Stimulated activated effector memory CD8-positive, alpha-beta T cell treated with anti-CD3 and anti-CD28 coated beads, Interleukin-12 subunit alpha, Interleukin-12 subunit beta, amount 100 ng/mL, for 72 hours (primary cell): Measurements from ENCODE around the gene SDK2.
"Not testable (repeated sequence)": the region's sequence is repeated elsewhere in the genome, so short reads cannot be mapped to it uniquely, and the experiment has no call there.

Experiments used
- ATAC-seq: fragments of 150-1000 bp; cut with Tn5 transposase; 2 replicates; pipeline ENCODE4 v1.10.0; 2021
- DNase-seq, 2 donors: peaks; one replicate each; pipeline ENCODE4 v3.0.0; 2021 to 2022; ENCODE audit warnings: low spot score in 2 of 2
- H3K27ac Mint-ChIP-seq: one replicate; pipeline ENCODE4 v1.8.0; 2022; ENCODE audit warnings: mild to moderate bottlenecking, mixed read lengths
- H3K36me3 Mint-ChIP-seq: one replicate; pipeline ENCODE4 v1.8.0; 2022; ENCODE audit warnings: mild to moderate bottlenecking, mixed read lengths
- H3K4me1 Mint-ChIP-seq: one replicate; pipeline ENCODE4 v1.8.0; 2022; ENCODE audit warnings: mixed read lengths
- H3K4me3 Mint-ChIP-seq: one replicate; pipeline ENCODE4 v1.8.0; 2022; ENCODE audit warnings: mild to moderate bottlenecking, mixed read lengths
- H3K9me3 Mint-ChIP-seq: one replicate; pipeline ENCODE4 v1.8.0; 2022; ENCODE audit warnings: mixed read lengths

Gene SDK2

GRCh38 chr17:73312887-73313286 lies 331.4 kb downstream of the SDK2 start:
- H3K36me3 Mint-ChIP-seq, H3K9me3 Mint-ChIP-seq, DNase-seq, ATAC-seq, H3K27ac Mint-ChIP-seq: not testable (repeated sequence)
- H3K4me1 Mint-ChIP-seq, result peaks cover 13% of the 10 kb centered on the region
- H3K4me3 Mint-ChIP-seq, result peak overlapping the region; percentile 79

GRCh38 chr17:73311781-73312641 lies 332.2 kb downstream of the SDK2 start, which contains the start of gene CDC42EP4:
TSS of gene CDC42EP4 (minus strand) at chr17:73312001. CDS start at chr17:73286500, 25,501 bp downstream.
- peak; percentile 93 for ATAC-seq

GRCh38 chr17:73311428-73311780 lies 332.8 kb downstream of the SDK2 start:
- Mint-ChIP-seq H3K4me1 (peaks cover 13% of the 10 kb centered on the region), H3K9me3 (no peaks in the 10 kb centered on the region), H3K27ac (no peak overlapping the region)

More at GRCh38 chr17:73311781-73312641, 332.2 kb downstream of the SDK2 start, which contains the start of gene CDC42EP4:
- peaks cover 13% of the 10 kb centered on the region for H3K4me1 Mint-ChIP-seq
- peak within 1 kb of the TSS; percentile 26 for H3K27ac Mint-ChIP-seq
- peak within 1 kb of the TSS; percentile 79 for H3K4me3 Mint-ChIP-seq
- H3K36me3 Mint-ChIP-seq, result no peaks in the 10 kb centered on the region
- H3K9me3 Mint-ChIP-seq, result no peaks in the 10 kb centered on the region
- DNase-seq, result peak; percentile 79 to 90

DNA sequence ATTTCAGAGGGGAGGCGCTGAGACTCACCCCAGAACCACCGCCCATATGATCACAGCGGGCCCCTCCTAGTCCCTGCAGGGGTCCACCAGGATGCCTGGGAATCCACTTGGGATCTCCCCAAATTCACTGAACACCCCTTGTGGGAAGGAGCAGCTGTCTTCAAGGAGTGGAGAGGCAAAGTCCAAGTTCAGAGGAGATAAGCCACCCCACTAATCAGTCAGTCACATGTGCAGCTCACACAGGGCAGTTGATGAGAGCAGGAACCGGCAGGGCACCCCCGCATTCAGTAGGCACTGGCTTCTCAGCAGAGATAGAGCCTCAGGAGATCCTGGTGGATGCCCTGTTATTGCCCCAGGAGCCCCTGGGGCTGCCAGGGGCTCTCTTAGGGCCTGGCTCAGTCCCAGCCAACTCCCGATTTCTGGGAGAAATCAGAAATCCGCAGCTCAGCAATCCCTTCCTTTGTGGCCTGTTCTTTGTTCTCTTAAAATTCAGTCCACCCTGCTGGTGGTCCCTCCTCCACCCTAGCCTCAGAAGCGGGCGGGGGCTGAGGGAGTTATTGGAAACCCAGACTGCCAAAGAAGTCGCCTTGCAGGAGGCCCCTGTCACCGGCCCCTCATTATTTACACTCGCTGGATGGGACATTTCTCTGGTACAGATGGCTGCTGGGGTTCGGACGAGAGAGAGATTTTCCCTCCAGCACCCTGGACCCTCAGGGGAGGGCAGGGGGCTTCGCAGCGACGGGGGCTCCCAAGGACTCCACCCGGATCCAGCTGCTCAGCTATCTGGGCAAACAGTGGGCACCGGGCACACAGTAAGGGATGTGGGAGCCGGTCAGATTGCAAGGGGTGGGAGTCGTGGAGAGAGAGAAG lies 334.3 kb downstream of the SDK2 start:
- H3K27ac Mint-ChIP-seq, result no peak overlapping the region

More at GRCh38 chr17:73311428-73311780, 332.8 kb downstream of the SDK2 start:
- Mint-ChIP-seq H3K36me3 (no peaks in the 10 kb centered on the region), H3K4me3 (peak overlapping the region; percentile 79)
- DNase-seq, result peak; percentile 12 to 71
- ATAC-seq, result peak; percentile 14

GRCh38 chr17:73308959-73309358 lies 335.3 kb downstream of the SDK2 start:
- not testable (repeated sequence) for DNase-seq, H3K9me3 Mint-ChIP-seq, H3K36me3 Mint-ChIP-seq, ATAC-seq, H3K27ac Mint-ChIP-seq
- Mint-ChIP-seq H3K4me3 (peak overlapping the region; percentile 79), H3K4me1 (peaks cover 18% of the 10 kb centered on the region)

More for the DNA sequence above, 334.3 kb downstream of the SDK2 start:
- DNase-seq (no peak), ATAC-seq (no peak)
- Mint-ChIP-seq H3K9me3 (no peaks in the 10 kb centered on the region), H3K4me1 (peaks cover 14% of the 10 kb centered on the region), H3K4me3 (peak overlapping the region; percentile 79), H3K36me3 (no peaks in the 10 kb centered on the region)

DNA sequence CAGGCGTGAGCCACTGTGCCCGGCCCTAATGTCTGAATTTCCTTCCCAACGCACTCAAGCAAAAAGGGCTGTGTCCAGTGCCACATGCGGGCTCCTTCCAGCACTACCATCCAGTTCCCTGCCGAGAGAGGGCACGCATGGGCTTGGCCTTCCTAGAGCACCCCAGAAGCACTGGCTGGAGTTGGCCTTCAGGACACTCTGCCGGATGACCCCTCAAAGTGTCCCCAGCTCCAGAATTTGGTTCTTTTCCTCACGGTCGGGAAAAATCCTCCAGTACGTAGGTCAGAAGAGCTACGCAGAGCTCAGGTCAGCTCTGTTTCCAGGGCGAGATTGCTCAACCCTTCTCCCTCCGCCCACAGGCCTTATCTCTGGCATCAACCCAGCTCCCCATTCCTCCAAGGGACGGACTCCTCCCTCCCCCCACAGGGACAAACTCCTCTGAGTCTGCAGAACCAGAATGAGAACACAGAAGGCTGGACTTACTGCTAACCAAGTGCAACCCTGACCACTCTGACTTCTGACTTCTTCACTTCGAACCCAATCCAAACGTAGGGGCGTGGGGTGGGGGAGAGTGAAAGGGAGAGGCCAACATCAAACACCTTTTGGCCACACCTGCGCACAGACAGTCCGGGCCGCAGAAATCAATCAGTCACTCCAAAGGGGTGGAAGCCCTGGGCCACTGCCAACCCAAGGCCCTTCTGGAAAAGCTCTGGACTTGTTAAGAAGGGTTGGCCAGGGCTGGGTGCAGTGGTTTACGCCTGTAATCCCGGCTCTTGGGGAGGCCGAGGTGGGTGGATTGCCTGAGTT lies 336.0 kb downstream of the SDK2 start:
- peaks cover 18% of the 10 kb centered on the region for H3K4me1 Mint-ChIP-seq
- no peaks in the 10 kb centered on the region for H3K36me3 Mint-ChIP-seq
- DNase-seq (no peak), ATAC-seq (no peak)
- H3K27ac Mint-ChIP-seq, result no peak overlapping the region
- no peaks in the 10 kb centered on the region for H3K9me3 Mint-ChIP-seq
- no peak overlapping the region for H3K4me3 Mint-ChIP-seq

DNA sequence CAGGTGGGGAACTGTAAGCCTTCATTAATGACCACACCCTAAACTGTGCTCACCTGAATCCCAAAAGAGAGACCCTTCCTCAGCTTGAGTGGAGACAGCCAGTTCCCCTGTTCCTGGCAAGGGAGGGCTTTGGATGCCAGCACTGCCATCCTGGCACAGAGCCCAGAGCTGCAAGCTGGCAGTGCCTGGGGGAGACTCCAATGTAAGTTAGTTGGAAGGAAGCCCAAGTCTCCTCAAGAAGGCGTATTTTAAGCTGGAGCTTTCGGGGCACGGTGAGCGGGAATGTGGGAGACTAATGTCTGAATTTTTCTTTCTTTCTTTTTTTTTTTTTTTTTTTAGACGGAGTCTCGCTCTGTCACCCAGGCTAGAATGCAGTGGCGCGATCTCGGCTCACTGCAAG lies 337.1 kb downstream of the SDK2 start:
- Mint-ChIP-seq H3K36me3 (no peaks in the 10 kb centered on the region), H3K27ac (no peak overlapping the region)

DNA sequence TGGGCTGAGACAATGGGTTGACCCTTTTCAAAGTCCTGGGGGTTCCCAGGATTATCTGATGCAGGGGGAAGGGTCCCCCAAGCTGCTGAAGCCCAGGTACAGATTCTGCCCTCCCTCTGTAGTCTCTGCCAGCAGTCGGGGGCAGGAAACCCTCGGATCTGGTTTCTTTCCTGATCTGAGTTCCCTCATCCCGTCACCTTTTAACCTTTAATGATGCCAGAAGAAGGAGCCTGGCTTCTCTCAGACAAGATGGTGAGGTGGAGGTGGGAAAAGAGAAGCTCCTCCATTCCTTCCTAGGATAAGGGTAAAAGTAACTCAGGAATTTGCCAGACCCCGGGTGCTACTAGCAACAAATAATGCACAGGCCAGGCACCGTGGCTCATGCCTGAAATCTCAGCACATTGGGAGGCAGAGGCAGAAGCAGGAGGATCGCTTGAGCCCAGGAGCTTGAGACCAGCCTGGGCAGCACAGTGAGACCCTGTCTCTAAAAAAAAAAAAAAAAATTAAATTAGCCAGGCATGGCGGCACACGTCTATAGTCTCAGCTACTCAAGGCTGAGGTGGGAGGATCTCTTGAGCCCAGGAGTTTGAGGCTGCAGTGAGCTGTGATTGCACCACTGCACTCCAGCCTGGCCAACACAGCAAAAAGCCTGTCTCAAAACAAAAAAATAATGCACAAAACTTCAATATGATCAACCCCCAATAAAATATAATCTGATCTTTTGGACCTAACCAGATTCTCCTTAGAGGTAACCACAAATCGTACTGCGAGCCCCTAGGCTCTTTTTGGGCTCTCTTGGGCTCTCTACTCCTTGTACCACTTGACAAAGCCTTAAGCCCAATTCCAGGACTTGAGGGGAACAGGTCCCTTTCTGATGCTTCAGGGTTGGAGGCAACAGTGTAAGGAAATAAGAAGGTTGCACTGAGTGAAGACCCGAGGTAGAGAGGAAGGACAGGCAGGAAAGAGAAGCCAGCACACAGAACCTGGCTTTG lies 338.1 kb downstream of the SDK2 start:
- no peak overlapping the region for H3K27ac Mint-ChIP-seq
- DNase-seq (no peak), ATAC-seq (no peak)
- peaks cover 18% of the 10 kb centered on the region for H3K4me1 Mint-ChIP-seq
- no peak overlapping the region for H3K4me3 Mint-ChIP-seq
- H3K36me3 Mint-ChIP-seq, result no peaks in the 10 kb centered on the region
- H3K9me3 Mint-ChIP-seq, result no peaks in the 10 kb centered on the region

More for the DNA sequence above, 337.1 kb downstream of the SDK2 start:
- Mint-ChIP-seq H3K4me1 (peaks cover 18% of the 10 kb centered on the region), H3K9me3 (no peaks in the 10 kb centered on the region), H3K4me3 (no peak overlapping the region)
- no peak for ATAC-seq
- no peak for DNase-seq

DNA sequence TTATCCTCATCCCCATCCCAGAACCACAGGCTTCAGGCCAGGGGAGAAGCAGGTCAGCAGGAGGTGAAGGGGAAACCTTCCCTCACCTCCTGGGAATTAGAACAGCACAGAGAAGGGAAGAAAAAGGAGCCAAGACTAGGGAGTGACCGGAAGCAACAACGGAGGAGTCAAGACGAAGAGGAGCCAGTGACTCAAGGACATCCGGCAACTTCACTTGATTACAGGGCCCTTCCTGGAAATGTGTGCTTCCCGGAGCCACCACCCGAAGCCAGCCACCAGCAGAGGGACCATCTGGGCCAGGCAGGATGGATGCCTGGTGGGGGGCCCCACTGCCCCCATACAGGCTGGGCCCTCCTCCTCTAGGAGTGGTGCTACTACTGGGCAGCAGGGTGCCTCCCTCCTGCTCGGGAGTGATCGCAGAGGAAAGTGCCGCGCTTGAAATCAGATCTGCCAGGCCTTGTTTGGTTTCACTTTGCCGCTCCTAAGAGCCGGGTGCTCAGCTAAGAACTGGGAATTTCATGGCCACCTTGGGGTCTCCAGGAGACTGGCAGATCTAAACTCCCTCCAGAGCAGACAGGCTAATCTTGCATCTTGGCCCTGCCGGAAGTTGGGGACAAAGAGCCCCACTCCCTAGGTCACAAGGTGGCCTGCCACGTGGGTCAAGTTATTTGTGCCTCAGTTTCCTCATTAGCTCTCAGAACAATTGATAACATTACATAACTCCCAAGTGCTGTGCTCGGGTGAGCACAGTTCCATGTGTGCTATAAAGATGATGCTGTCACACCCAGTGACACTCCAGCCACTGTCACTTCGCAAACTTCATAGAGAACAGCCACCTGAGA lies 339.1 kb downstream of the SDK2 start:
- no peaks in the 10 kb centered on the region for H3K9me3 Mint-ChIP-seq
- peak overlapping the region; percentile 13 for H3K4me3 Mint-ChIP-seq
- no peaks in the 10 kb centered on the region for H3K36me3 Mint-ChIP-seq
- no peak for DNase-seq
- no peak overlapping the region for H3K27ac Mint-ChIP-seq
- H3K4me1 Mint-ChIP-seq, result peaks cover 15% of the 10 kb centered on the region
- ATAC-seq, result peak; percentile 43

DNA sequence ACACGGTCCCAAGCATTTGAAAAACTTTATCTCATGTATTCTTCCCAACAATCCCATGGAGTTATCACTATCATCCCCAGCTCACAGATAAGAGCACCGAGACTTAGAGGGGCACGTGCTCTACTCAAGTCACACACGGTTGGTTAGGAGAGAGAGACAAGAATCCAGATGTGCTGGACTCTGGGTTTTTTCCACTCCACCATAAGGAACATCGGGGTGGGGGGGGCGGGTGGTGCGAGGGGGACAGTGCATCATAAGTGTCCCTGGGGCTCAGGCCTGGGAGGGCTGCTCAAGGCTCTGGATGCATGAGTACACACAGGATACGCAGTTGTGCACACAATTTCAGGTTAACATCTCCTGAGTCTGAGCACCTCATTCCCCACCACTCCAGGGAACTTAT lies 339.8 kb downstream of the SDK2 start:
- DNase-seq (no peak), ATAC-seq (no peak)
- H3K9me3 Mint-ChIP-seq, result no peaks in the 10 kb centered on the region
- H3K4me3 Mint-ChIP-seq, result no peak overlapping the region
- H3K4me1 Mint-ChIP-seq, result peaks cover 9% of the 10 kb centered on the region
- no peaks in the 10 kb centered on the region for H3K36me3 Mint-ChIP-seq
- no peak overlapping the region for H3K27ac Mint-ChIP-seq

DNA sequence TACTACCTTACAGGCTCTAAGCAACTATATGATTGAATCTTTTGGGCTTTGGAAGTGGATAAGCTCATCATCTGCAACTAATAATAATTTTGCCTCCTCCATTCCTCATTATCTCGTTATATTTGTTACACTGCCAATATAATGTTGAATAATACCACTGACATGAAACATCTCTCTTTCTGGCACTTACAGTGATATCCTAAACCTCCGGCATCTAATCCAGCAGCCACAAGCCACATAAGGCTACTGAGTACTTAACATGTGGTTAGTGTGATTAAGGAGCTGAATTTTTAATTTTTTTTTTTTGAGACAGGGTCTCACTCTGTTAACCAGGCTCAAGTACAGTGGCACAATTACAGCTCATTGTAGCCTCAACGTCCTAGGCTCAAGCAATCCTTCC lies 342.1 kb downstream of the SDK2 start:
- DNase-seq (no peak), ATAC-seq (no peak)
- H3K27ac Mint-ChIP-seq, result no peak overlapping the region
- H3K9me3 Mint-ChIP-seq, result no peaks in the 10 kb centered on the region
- no peak overlapping the region for H3K4me3 Mint-ChIP-seq
- no peaks in the 10 kb centered on the region for H3K36me3 Mint-ChIP-seq
- H3K4me1 Mint-ChIP-seq, result peaks cover 5% of the 10 kb centered on the region

DNA sequence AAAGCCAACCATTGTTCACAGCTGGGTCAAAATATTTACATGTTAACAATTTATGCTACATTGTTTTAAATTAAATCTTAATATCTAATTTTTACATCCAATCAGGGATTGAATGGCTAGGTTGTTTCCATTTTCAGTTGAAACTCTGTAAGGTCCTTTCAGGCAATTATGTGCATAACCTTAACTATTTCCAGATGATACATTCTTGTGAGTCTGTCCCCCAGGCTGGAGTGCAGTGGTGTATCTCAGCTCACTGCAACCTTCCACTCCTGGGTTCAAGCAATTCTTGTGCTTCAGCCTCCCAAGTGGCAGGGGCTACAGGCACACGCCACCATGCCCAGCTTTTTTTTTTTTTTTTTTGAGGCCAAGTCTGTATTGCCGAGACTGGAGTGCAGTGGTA lies 342.9 kb downstream of the SDK2 start:
- Mint-ChIP-seq H3K4me1 (peaks cover 5% of the 10 kb centered on the region), H3K9me3 (no peaks in the 10 kb centered on the region), H3K4me3 (no peak overlapping the region), H3K27ac (no peak overlapping the region), H3K36me3 (no peaks in the 10 kb centered on the region)
- no peak for ATAC-seq
- DNase-seq, result no peak

DNA sequence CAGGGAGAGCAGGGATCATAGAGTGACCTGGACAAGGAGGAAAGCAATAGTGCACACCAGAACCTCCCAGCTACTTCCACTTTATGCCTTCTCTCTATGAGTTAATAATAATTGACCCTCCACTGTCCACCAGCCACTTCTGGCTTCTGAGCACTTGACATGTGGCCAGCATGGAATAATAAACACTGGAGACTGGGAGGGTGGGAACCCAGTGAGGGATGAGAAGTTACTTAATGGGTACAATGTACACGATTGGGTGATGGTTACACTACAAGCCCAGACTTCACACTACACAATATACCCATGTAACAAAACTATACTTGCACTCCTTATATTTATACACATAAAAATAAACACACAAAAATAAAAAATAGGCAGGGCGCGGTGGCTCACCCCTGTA lies 343.9 kb downstream of the SDK2 start:
- ATAC-seq (no peak), DNase-seq (no peak)
- peaks cover 5% of the 10 kb centered on the region for H3K4me1 Mint-ChIP-seq
- H3K27ac Mint-ChIP-seq, result no peak overlapping the region
- H3K9me3 Mint-ChIP-seq, result no peaks in the 10 kb centered on the region
- H3K36me3 Mint-ChIP-seq, result no peaks in the 10 kb centered on the region
- no peak overlapping the region for H3K4me3 Mint-ChIP-seq
